Measurements from ENCODE around the gene IGLL1.

The IGLL1 gene

DNA sequence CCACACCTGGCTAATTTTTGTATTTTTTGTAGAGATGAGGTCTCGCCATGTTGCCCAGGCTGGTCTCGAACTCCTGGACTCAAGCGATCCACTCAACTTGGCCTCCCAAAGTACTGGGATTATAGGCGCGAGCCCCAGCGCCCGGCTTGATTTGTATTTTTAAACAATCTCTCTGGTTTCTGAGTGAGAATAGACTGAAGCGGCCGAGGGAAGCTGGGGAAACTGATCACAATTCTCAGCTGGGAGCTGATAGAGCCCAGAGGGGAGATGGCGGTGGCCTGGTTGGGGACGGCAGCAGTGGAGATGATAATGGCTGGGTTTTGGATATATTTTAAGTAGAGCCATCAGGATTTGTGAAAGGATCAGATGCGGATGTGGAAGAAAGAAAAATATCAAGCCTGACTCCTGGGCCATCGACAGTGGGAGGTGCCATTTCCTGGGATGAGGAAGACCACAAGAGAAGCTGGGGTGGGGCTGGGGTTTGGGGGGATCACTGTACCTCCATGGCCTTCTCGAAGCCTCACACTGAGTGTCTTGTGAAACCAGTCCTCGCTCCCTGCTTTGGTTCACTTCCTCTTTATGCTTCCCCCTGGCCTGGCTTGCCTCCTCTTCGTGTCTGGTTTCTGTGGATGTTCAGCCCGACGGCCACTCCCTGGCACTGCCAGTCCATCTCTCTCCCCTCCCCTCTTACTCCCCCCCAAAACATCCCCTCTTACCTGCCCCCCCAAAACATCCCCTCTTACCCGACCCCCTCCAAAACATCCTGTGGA lies 51.9 kb downstream of the IGLL1 start:
- DNase-seq (ENCODE audit: low read depth in 2 of 2) = no peak

DNA sequence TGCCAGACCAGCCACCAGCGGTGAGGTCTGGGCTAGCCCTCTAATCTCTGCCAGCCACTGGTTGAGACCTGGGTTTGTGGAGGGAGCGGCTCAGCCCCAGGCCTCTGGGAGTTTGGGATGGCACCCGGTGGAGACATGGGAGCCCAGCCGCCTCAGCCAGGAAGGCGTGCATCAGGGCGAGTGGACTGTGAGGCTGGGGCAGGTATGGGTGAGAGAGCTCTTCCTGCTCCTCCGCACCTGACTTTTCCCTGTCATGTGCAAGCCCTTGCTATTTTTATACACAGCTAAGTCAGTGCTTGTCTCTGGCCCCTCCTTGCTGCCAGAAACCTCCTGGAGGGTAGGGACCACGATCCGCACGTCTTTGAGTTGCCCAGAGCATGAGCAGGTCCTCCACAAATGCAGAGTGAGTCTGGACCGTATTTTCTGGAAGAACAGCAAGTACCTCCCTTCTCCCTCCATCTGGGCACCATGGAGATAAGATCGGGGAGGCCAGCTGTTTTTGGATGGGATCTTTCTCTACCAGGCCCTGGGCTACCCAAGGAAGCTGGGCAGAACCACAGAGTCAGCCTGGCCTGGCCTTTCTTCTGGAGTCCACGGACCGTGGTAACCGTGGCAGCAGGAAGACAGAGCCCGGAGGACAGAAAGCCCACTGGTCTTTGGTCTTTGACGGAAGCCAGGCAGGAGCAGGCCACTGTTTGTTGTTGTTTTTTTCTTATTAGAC lies 53.3 kb downstream of the IGLL1 start:
- DNase-seq (ENCODE audit: low read depth in 2 of 2) = no peak

DNA sequence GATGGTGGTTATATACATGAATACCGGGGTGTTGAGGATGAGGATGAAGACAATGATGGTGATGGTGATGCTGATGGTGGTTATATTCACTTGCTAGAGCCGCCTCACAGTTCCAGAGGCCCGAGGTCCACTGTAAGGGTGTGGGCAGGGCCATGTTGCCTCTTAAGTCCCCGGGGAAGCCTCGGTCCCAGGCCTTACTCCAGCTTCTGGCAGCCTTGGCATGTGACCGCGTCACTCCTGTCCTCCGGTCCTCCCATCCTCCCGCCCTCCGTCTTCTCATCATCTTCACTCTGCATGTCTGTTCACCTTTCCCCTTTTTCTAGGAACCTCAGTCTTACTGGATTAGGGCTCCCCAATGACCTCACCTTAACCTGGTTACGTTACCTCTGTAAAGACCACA lies 54.6 kb downstream of the IGLL1 start:
- no peak for DNase-seq (ENCODE audit: low read depth in 2 of 2)

DNA sequence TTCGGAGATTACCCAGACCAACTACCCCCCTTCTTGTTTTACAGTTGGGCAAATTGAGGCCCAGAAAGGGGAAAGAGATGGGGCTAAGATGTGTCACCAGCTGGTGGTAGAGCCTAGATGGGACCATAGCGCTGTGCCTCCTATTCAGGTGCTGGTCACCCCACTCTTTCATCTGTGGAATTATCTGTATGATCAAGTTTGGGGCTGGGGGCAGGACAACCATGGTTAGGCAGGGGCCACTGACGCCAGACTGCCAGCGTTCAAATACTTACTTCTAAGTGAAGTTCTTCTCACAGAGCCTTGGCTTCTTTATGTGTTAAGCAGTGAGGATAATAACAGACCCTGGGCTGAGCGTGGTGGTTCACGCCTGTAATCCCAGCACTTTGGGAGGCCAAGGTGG lies 55.9 kb downstream of the IGLL1 start:
- no peak for DNase-seq (ENCODE audit: low read depth in 2 of 2)

DNA sequence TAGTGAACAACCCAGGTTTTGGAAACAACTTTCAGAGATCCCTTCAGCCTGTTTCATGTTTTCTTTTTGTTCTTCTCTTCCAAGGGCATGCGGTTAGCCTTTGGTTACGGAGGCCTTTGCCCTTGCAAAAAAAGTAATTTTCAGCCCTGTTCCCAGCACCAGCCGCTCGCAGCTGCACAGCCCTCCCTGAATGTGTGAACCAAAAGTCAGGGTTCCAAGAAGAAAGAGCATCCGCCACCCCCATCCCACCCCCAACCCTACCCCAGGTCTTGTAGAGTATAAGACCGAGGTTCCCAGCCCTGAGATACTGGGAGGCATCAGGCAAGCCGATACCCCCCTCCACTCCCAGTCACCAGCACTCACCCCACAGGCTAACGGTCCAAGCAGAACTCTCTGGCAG lies 56.4 kb downstream of the IGLL1 start:
- DNase-seq (ENCODE audit: low read depth in 2 of 2) = no peak
